MV-4-11 (cell line): ENCODE data around the gene PDLIM4.

ENCODE experiments used
- DNase-seq: peaks from one replicate; lab custom pipeline; 2025; lab: John Stamatoyannopoulos, UW

The PDLIM4 gene

GRCh38 chr5:132308701-132309100, 51.2 kb downstream of the PDLIM4 start:
- no peak for DNase-seq

GRCh38 chr5:132309679-132310078, 52.2 kb downstream of the PDLIM4 start:
- no peak for DNase-seq

GRCh38 chr5:132310141-132310834, 52.8 kb downstream of the PDLIM4 start:
- DNase-seq, result no peak

GRCh38 chr5:132313366-132313765, 55.9 kb downstream of the PDLIM4 start:
- no peak for DNase-seq

- no peak for DNase-seq
Measured at GRCh38 chr5:132313961-132314432, 56.5 kb downstream of the PDLIM4 start.

GRCh38 chr5:132315529-132316067, 58.1 kb downstream of the PDLIM4 start:
- DNase-seq, result no peak

- no peak for DNase-seq
Measured at GRCh38 chr5:132319975-132320374, 62.5 kb downstream of the PDLIM4 start.

GRCh38 chr5:132321109-132321721, 63.7 kb downstream of the PDLIM4 start:
- no peak for DNase-seq

GRCh38 chr5:132322266-132322665, 64.8 kb downstream of the PDLIM4 start:
- DNase-seq, result no peak
